ENCODE measurements around the gene PMIS2.
A peak's percentile ranks its signal among the peaks of the same experiment; 100 is the strongest.
"Not testable (repeated sequence)": the region's sequence is repeated elsewhere in the genome, so short reads cannot be mapped to it uniquely, and the experiment has no call there.

PMIS2 gene

GRCh38 chr19:35595026-35595425 is 9.1 kb downstream of the PMIS2 start:
- not testable (repeated sequence) for DNase-seq

- no peak for DNase-seq
Observed at GRCh38 chr19:35595928-35596327, 10.0 kb downstream of the PMIS2 start.

GRCh38 chr19:35596366-35596999 is 10.5 kb downstream of the PMIS2 start:
- DNase-seq, result no peak

- no peak for DNase-seq
Observed at GRCh38 chr19:35601971-35602370, 16.0 kb downstream of the PMIS2 start.

GRCh38 chr19:35604436-35604835 is 18.5 kb downstream of the PMIS2 start:
- not testable (repeated sequence) for DNase-seq

- DNase-seq, result not testable (repeated sequence)
Observed at GRCh38 chr19:35607170-35607569, 21.2 kb downstream of the PMIS2 start.

GRCh38 chr19:35607661-35608060 is 21.7 kb downstream of the PMIS2 start:
- DNase-seq, result no peak

GRCh38 chr19:35608251-35608650 is 22.3 kb downstream of the PMIS2 start:
- DNase-seq, result no peak

- no peak for DNase-seq
Observed at GRCh38 chr19:35609851-35610353, 23.9 kb downstream of the PMIS2 start.

GRCh38 chr19:35612224-35612558 is 26.2 kb downstream of the PMIS2 start:
- no peak for DNase-seq

- DNase-seq, result peak; percentile 68 to 80
Observed at GRCh38 chr19:35612559-35613321, 26.8 kb downstream of the PMIS2 start, which contains the start of gene HAUS5. TSS of gene HAUS5 (plus strand) at chr19:35612735. CDS start at chr19:35612795, 60 bp downstream.

- DNase-seq, result no peak
Observed at GRCh38 chr19:35613574-35613973, 27.6 kb downstream of the PMIS2 start.

- DNase-seq, result no peak
Observed at GRCh38 chr19:35615036-35615435, 29.1 kb downstream of the PMIS2 start.

- DNase-seq, result no peak
Observed at GRCh38 chr19:35618857-35619256, 32.9 kb downstream of the PMIS2 start.

- DNase-seq, result no peak
Observed at GRCh38 chr19:35619290-35619923, 33.4 kb downstream of the PMIS2 start.

- DNase-seq, result no peak
Observed at GRCh38 chr19:35620001-35620400, 34.0 kb downstream of the PMIS2 start.

GRCh38 chr19:35621708-35622107 is 35.7 kb downstream of the PMIS2 start:
- no peak for DNase-seq

- no peak for DNase-seq
Observed at GRCh38 chr19:35622750-35623149, 36.8 kb downstream of the PMIS2 start.

- DNase-seq, result no peak
Observed at GRCh38 chr19:35623327-35624010, 37.5 kb downstream of the PMIS2 start.

GRCh38 chr19:35628264-35628564 is 42.2 kb downstream of the PMIS2 start:
- DNase-seq, result no peak

- DNase-seq, result peak; percentile 95 to 96
Observed at GRCh38 chr19:35628565-35629331, 42.8 kb downstream of the PMIS2 start, which contains the start of gene RBM42. TSS of gene RBM42 (plus strand) at chr19:35629036. CDS start at chr19:35629154, 118 bp downstream.

- DNase-seq, result no peak
Observed at GRCh38 chr19:35629332-35629633, 43.3 kb downstream of the PMIS2 start.
